ENCODE data around the gene NGLY1. TPM values are rescaled to one million over a fixed set of nuclear protein-coding genes. Genes with fewer than 3 reads are reported as not detected.

The NGLY1 gene
- total RNA-seq, 2 donors from 2014 or later = 39.5 to 40.4 TPM

DNA sequence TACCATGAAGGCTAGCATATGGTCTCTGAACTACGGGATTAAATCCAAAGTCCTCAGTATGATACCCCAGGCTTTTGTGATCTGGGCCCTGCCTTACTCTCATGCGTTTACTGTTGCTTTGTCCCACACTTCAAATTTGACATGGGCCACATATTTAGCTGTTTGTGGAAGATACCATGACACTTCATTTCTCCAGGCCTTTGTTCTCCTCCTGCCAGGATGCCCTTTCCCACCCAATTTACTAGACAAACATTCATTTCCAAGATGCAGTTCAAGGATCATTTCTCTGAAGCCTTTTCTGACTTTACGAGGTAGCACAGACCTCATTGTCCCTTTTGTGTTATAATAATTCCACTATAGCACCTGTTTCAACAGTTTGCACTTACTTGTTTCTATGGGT is 4.4 kb upstream of the NGLY1 start:
- Histone ChIP-seq H3K27me3 (ENCODE audit: control insufficient read depth, insufficient read depth, low read length, poor library complexity, severe bottlenecking) (no peaks in the 10 kb centered on the region), H3K4me1 (ENCODE audit: control insufficient read depth, insufficient read depth, low read length) (no peaks in the 10 kb centered on the region), H3K4me3 (ENCODE audit: low read length) (no peak overlapping the region), H3K9ac (ENCODE audit: extremely low read depth, low read length, poor library complexity, severe bottlenecking) (no peak overlapping the region), H3K27ac (ENCODE audit: low read depth, low read length) (no peak overlapping the region), H3K9me3 (ENCODE audit: control insufficient read depth, low read length) (no peaks in the 10 kb centered on the region), H3K36me3 (ENCODE audit: control insufficient read depth, insufficient read depth, low read length) (no peaks in the 10 kb centered on the region)
- Mint-ChIP-seq H3K36me3 (ENCODE audit: low read depth) (peaks cover 2% of the 10 kb centered on the region), H3K4me1 (peaks cover 30% of the 10 kb centered on the region), H3K27ac (no peak overlapping the region), H3K4me3 (no peak overlapping the region), H3K9me3 (no peaks in the 10 kb centered on the region), H3K27me3 (ENCODE audit: insufficient read depth) (peaks cover 4% of the 10 kb centered on the region)
- TF ChIP-seq, protein P1, sequence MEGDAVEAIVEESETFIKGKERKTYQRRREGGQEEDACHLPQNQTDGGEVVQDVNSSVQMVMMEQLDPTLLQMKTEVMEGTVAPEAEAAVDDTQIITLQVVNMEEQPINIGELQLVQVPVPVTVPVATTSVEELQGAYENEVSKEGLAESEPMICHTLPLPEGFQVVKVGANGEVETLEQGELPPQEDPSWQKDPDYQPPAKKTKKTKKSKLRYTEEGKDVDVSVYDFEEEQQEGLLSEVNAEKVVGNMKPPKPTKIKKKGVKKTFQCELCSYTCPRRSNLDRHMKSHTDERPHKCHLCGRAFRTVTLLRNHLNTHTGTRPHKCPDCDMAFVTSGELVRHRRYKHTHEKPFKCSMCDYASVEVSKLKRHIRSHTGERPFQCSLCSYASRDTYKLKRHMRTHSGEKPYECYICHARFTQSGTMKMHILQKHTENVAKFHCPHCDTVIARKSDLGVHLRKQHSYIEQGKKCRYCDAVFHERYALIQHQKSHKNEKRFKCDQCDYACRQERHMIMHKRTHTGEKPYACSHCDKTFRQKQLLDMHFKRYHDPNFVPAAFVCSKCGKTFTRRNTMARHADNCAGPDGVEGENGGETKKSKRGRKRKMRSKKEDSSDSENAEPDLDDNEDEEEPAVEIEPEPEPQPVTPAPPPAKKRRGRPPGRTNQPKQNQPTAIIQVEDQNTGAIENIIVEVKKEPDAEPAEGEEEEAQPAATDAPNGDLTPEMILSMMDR (conservative IDR thresholded peaks at IDR 0.05) = no peak
- WGBS, 2 experiments (ENCODE audit: insufficient coverage in 1 of 2, insufficient read length in 1 of 2) = 85 to 90% methylated on average over 3 of the region's 3 CpGs
- no peak for DNase-seq

DNA sequence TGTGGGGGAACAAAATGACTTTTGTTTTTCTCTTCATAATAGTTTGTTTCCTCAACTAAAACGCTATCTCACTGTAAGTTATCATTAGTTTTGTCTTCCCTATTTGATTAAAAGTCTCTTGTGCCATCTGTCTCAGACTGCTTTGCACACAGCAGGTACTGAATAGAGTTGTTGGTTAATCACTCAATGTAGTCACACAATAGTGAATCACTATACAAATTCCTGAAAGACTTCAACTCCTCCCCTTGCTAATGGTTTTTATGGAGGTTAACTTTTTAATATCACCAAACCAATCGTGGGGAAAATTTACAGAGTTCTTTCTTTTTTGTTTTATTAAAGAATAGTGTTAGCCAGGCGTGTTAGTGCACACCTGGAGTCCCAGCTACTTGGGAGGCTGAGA is 2.6 kb upstream of the NGLY1 start:
- H3K27ac ChIP-seq (ENCODE audit: low read depth, low read length) = no peak overlapping the region
- Mint-ChIP-seq H3K27ac (no peak overlapping the region), H3K4me3 (no peak overlapping the region), H3K36me3 (ENCODE audit: low read depth) (no peaks in the 10 kb centered on the region), H3K27me3 (ENCODE audit: insufficient read depth) (peaks cover 4% of the 10 kb centered on the region), H3K9me3 (no peaks in the 10 kb centered on the region), H3K4me1 (peaks cover 35% of the 10 kb centered on the region)
- H3K9ac ChIP-seq (ENCODE audit: extremely low read depth, low read length, poor library complexity, severe bottlenecking) = no peak overlapping the region
- TF ChIP-seq, protein P1 (conservative IDR thresholded peaks at IDR 0.05) = no peak
- no peaks in the 10 kb centered on the region for H3K9me3 ChIP-seq (ENCODE audit: control insufficient read depth, low read length)
- no peaks in the 10 kb centered on the region for H3K27me3 ChIP-seq (ENCODE audit: control insufficient read depth, insufficient read depth, low read length, poor library complexity, severe bottlenecking)
- no peaks in the 10 kb centered on the region for H3K4me1 ChIP-seq (ENCODE audit: control insufficient read depth, insufficient read depth, low read length)
- H3K36me3 ChIP-seq (ENCODE audit: control insufficient read depth, insufficient read depth, low read length) = no peaks in the 10 kb centered on the region
- WGBS, 2 experiments (ENCODE audit: insufficient coverage in 1 of 2, insufficient read length in 1 of 2) = 83% methylated on average over 1 to 3 of the region's 3 CpGs
- no peak for DNase-seq
- H3K4me3 ChIP-seq (ENCODE audit: low read length) = no peak overlapping the region

DNA sequence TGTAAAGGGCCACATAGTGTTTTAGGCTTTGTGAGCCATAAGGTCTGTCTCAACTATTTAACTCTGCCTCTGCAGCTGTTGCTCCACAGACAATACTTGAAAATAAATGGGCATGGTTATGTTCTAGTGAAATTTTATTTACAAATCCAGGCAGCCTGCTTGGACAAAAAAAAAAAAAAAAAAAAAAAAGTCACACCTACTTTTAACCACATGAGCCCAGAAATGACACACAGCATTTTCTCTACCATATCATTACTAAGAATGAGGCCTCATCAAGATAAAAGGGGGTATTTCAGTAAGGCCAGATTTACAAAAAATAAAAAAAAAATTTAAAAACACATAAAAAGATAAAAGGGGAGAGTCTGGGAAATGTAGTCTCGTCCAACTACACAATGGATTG is 1.7 kb upstream of the NGLY1 start:
- H3K9ac ChIP-seq (ENCODE audit: extremely low read depth, low read length, poor library complexity, severe bottlenecking) = no peak overlapping the region
- 67% methylated on average over 1 of the region's 1 CpG; no CpG with 5 or more reads in 1 of the 2 experiments for WGBS, 2 experiments (ENCODE audit: insufficient coverage in 1 of 2, insufficient read length in 1 of 2)
- H3K9me3 Mint-ChIP-seq = no peaks in the 10 kb centered on the region
- no peak overlapping the region for H3K27ac Mint-ChIP-seq
- H3K4me1 Mint-ChIP-seq = peaks cover 33% of the 10 kb centered on the region
- H3K4me3 ChIP-seq (ENCODE audit: low read length) = no peak overlapping the region
- no peak for DNase-seq
- H3K36me3 Mint-ChIP-seq (ENCODE audit: low read depth) = no peaks in the 10 kb centered on the region
- TF ChIP-seq, protein P1 (conservative IDR thresholded peaks at IDR 0.05) = no peak
- H3K27ac ChIP-seq (ENCODE audit: low read depth, low read length) = no peak overlapping the region
- no peaks in the 10 kb centered on the region for H3K9me3 ChIP-seq (ENCODE audit: control insufficient read depth, low read length)
- H3K27me3 Mint-ChIP-seq (ENCODE audit: insufficient read depth) = peaks cover 4% of the 10 kb centered on the region
- no peaks in the 10 kb centered on the region for H3K4me1 ChIP-seq (ENCODE audit: control insufficient read depth, insufficient read depth, low read length)
- no peaks in the 10 kb centered on the region for H3K36me3 ChIP-seq (ENCODE audit: control insufficient read depth, insufficient read depth, low read length)
- H3K4me3 Mint-ChIP-seq = no peak overlapping the region
- no peaks in the 10 kb centered on the region for H3K27me3 ChIP-seq (ENCODE audit: control insufficient read depth, insufficient read depth, low read length, poor library complexity, severe bottlenecking)
